ENCODE measurements around the gene CHMP4B.

Gene CHMP4B

DNA sequence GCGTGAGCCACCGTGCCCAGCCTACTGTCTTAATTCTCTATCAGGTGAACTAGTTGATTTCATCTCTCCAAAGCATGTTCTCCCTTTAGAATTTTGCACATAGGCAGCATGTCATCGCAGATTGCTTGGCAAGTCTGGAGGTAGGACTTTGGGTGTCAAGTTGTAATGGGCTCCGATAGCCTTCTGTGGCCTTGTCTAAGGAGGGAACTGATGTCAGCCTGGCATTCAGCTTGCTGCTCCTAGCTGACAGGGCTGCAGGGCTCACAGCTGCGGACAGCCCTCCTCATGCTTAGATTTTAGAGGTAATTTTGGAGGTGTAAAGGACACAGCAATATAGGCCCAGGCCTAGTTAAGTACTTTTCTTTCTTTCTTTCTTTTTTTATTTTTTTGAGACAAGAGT is 11.3 kb downstream of the CHMP4B start:
- DNase-seq: no peak

- DNase-seq: no peak
Measured at GRCh38 chr20:33822991-33823390, 11.8 kb downstream of the CHMP4B start.

DNA sequence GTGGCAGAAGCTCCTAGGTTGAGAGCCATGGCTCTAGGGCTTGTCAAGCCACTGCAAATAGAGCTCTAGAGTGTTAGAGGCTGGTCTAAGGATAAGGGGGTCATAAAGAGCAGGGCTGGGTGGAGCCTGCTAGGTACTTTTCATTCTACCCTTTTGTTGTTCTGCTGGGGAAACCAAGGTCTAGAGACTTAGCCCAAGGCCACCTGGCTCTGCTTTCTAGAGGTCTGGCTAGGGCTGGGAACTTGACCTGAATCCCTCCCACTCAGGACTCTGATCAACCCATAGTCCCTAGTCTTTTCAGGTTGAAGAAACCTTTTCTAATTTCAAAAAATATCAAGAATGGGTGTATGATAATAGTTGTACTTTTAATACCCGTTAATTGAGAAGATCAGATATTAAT is 13.7 kb downstream of the CHMP4B start:
- DNase-seq: no peak

- no peak for DNase-seq
Measured at GRCh38 chr20:33825340-33826269, 14.5 kb downstream of the CHMP4B start.

- no peak for DNase-seq
Measured at GRCh38 chr20:33826270-33826897, 15.2 kb downstream of the CHMP4B start.

DNA sequence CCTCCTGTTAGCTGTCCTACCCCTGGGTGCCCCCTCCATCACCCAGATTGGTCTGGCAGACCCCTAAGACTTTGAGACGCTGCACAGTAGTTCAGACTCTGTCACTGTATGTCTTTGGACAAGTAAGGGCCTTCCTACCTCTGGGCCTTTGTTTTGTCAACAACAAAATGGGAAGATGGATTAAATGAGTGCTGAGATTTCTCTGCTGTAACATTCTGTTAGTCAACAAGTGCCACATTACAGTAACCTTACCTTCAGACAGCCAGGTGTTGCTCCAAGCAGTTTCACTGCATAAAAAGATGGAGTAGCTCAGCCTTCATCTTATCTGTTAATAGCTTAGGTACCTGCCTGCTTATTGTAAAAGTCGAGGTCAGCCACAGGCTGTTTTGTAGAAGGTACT is 16.0 kb downstream of the CHMP4B start:
- no peak for DNase-seq

GRCh38 chr20:33827634-33828325 is 16.6 kb downstream of the CHMP4B start:
- DNase-seq: no peak

GRCh38 chr20:33828326-33828844 is 17.2 kb downstream of the CHMP4B start:
- no peak for DNase-seq

GRCh38 chr20:33828967-33829560 is 17.9 kb downstream of the CHMP4B start:
- no peak for DNase-seq

DNA sequence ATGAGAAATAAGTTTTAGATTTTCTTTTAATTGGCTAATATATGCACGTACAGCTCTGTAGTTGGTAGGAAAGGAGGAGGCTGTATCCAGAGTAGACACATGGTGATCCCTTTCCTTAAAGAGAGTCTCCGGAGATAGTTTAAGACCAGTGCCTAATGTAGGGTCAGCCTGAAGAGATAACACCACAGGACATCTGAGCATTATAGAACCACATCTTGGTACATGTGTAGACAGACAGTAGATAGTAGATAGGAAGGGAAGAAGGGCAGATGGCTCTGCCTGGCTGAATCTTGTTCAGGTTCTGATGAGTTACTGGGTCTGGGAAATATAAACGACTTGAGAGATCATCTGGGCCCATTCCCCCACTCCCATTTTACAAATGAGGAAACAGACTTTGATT is 18.5 kb downstream of the CHMP4B start:
- DNase-seq: no peak

DNA sequence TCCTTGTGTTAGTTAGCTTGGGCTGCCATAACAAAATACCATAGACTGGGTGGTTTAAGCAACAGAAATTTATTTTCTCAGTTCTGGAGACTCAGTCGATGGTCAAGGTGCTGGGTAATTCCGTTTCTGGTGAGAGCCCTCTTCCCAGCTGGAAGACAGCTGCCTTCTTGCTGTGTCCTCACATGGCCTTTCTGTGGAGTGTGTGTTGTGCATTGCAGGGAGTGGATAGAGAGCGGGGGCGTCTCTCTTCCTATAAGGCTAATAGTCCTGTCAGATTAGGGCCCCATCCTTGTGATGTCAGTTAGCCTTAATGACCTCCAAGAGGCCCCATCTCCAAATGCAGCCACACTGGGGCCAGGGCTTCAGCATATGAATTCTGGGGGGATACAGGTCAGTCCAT is 19.2 kb downstream of the CHMP4B start:
- DNase-seq: no peak

DNA sequence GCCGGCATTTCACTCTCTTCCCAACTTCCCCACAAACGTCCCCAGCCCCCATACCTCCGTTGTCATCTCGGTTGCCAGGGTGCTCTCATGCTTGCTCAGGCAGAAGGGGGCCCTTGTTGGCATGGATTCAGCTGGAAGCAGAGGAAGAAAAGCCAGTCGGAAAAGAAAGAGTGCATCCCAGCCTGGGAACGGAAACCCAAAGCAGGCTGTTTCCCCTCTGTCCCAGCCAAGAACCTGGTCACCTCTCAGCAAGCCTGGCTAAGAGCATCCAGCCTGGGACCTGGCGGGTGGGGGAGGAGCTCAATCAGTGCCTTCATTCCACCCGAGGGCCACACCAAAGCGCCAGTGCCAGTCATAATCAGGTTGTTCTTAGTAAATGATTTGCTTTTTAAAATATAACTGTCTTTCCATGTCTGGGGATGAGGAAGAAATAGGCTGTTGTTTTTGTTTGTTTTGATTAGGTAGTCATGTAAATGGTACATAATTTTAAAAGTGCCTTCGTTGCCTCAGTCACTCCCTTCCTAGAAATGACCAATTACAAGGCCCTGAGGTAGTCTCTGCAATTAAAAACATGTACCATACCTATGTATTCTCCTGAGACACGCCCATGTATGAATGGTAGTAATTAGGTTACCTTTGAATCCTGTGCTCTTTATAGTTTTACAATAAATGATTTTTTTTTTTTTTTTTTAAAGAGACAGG is 21.1 kb downstream of the CHMP4B start:
- no peak for DNase-seq

DNA sequence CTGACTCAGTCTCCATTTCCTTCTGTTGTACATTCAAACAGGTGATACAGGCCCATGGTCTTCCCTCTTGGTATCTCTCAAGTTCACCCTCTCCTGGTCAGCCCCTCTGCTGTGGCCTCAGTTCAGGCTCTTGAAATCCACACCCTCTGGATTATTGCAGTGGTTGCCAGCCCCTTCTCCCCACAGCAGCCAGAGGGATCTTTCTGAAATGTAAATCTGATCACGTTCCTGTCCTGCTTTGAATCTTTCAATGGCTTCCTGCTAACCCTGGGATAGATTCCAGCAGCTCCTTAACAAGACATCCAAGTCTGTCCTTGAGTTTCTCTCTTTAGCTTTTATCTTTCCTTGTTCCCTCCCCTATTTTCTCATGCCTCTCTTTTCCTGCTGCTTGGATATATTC is 22.2 kb downstream of the CHMP4B start:
- no peak for DNase-seq

- DNase-seq: no peak
Measured at GRCh38 chr20:33835615-33836172, 24.5 kb downstream of the CHMP4B start.

- DNase-seq: no peak
Measured at GRCh38 chr20:33836277-33836676, 25.1 kb downstream of the CHMP4B start.

- DNase-seq: no peak
Measured at GRCh38 chr20:33837096-33837830, 26.1 kb downstream of the CHMP4B start.

GRCh38 chr20:33838035-33838864 is 27.1 kb downstream of the CHMP4B start:
- no peak for DNase-seq

GRCh38 chr20:33839591-33839990 is 28.4 kb downstream of the CHMP4B start:
- DNase-seq: no peak

DNA sequence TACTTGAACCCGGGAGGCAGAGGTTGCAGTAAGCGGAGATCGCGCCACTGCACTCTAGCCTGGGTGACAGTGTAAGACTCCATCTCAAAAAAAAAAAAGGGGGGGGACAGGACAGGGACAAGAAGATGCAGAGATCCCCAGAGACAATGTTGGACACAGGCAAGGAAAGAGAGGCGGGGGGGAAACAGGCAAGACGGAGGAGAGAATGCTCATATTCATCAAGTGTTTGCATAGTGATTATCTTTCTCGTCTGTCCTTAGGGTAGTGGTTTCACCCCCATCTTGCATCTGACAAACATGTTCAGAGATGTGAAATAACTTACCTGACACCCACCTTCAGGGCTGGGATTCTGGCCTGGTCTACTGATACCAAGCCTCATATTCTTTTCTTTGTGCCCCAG is 29.0 kb downstream of the CHMP4B start:
- no peak for DNase-seq

DNA sequence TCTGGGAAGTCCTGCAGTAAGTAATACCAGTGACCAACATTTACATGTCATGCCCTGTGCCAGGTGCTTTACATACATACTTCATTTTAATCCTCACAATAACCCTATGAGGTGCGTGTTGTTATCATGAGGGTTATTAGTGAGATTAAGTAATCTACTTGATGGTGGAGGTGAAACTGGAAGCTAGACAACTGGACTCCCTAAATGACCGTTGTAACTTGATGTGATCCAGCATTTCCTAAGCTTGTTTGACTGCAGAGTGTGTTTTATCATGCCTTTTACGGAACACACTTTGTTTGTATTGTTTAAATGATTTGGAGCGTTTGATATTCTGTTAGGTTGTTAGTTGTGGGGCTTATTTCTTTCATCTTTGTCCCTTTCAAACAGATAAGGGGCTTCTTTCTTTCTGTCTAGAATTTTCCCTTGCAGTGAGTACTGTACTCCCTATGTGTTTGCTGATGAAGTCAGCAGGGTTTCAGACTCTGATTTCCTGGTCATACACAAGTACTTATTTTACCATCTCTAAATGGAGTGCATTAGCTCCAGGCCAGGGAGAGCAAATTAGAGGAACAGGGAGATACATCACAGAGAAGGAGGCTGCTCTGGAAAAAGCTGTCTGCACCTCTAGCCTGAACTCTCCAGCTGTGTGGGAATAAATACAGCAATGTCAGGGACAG is 29.7 kb downstream of the CHMP4B start:
- no peak for DNase-seq
